T-cell (primary cell): ENCODE measurements around the gene FUOM. TPM values are rescaled to one million over a fixed set of nuclear protein-coding genes. Genes with fewer than 3 reads are reported as not detected.

Source experiments
- ATAC-seq, 4 experiments: fragments of 200-7000 bp in 3 of 4; fragments of 150-1000 bp in 1 of 4; cut with Tn5 transposase; replicated peaks in 1 of 4; 1 replicate in 3 of 4; 2 replicates in 1 of 4; pipeline ENCODE4 v1.10.0; 2021; ENCODE audit warnings: moderate library complexity in 3 of 4, mild to moderate bottlenecking in 2 of 4, moderate number of reproducible peaks in 1 of 4
- CTCF ChIA-PET, 2 donors: fragments of 300-600 bp; sonication (Branson Sonifier 250); formaldehyde crosslinking; loops; one replicate each; lab custom pipeline; 2022; ENCODE audit warnings: antibody characterized with exemption in 2 of 2; lab: Charles Lee
- POLR2A ChIA-PET, 2 donors: fragments of 300-600 bp; sonication (Branson Sonifier 250); formaldehyde crosslinking; loops; one replicate each; lab custom pipeline; 2022; ENCODE audit warnings: antibody characterized with exemption in 2 of 2; lab: Charles Lee
- DNase-seq, 35 experiments: peaks; one replicate each; pipeline versions ENCODE4 v3.0.0 to v3.0.0-alpha.2; 2013 to 2023
- H3K27ac ChIP-seq: one replicate; pipeline ENCODE4 v1.5.1; 2013; ENCODE audit warnings: low read length
- H3K27me3 ChIP-seq, 2 experiments: replicated peaks in 1 of 2; 1 replicate in 1 of 2; 2 replicates in 1 of 2; pipeline versions ENCODE4 v1.6.1 to v1.7.0; 2013; ENCODE audit warnings: low read length in 1 of 2, mixed read lengths in 1 of 2; ENCODE audit not compliant: control insufficient read depth in 2 of 2, insufficient read depth in 2 of 2; ENCODE audit errors: extremely low read depth in 1 of 2
- H3K36me3 ChIP-seq, 2 donors: 1 replicate in 1 of 2; 2 replicates in 1 of 2; pipeline versions ENCODE4 v1.6.1 to v1.7.0; 2013; ENCODE audit warnings: low read length in 1 of 2; ENCODE audit not compliant: control insufficient read depth in 2 of 2, insufficient read depth in 1 of 2; ENCODE audit errors: extremely low read depth in 1 of 2
- H3K4me1 ChIP-seq, 2 experiments: 1 replicate in 1 of 2; 2 replicates in 1 of 2; pipeline versions ENCODE4 v1.6.1 to v1.7.0; 2013; ENCODE audit warnings: low read length in 2 of 2, mixed read lengths in 1 of 2; ENCODE audit not compliant: insufficient read depth in 2 of 2, control insufficient read depth in 1 of 2; ENCODE audit errors: extremely low read depth in 1 of 2
- H3K4me3 ChIP-seq, 2 donors: 1 replicate in 1 of 2; 2 replicates in 1 of 2; pipeline versions ENCODE4 v1.5.1 to v1.7.0; 2013; ENCODE audit warnings: mild to moderate bottlenecking in 2 of 2, low read length in 1 of 2, moderate library complexity in 1 of 2; ENCODE audit not compliant: control insufficient read depth in 1 of 2; ENCODE audit errors: extremely low read depth in 1 of 2
- H3K9me3 ChIP-seq: 2 replicates; pipeline ENCODE4 v1.7.0; 2013
- H3K27ac Mint-ChIP-seq, 2 donors: one replicate each; pipeline ENCODE4 v1.8.0; 2020 to 2021; ENCODE audit warnings: mild to moderate bottlenecking in 2 of 2, mixed read lengths in 2 of 2
- H3K27me3 Mint-ChIP-seq, 2 donors: one replicate each; pipeline ENCODE4 v1.8.0; 2021 to 2022; ENCODE audit warnings: mixed read lengths in 2 of 2
- H3K36me3 Mint-ChIP-seq: one replicate; pipeline ENCODE4 v1.8.0; 2021; ENCODE audit warnings: mixed read lengths
- H3K4me1 Mint-ChIP-seq, 3 donors: one replicate each; pipeline ENCODE4 v1.8.0; 2020 to 2022; ENCODE audit warnings: mixed read lengths in 3 of 3, mild to moderate bottlenecking in 1 of 3
- H3K4me3 Mint-ChIP-seq, 3 donors: one replicate each; pipeline ENCODE4 v1.8.0; 2020 to 2022; ENCODE audit warnings: mild to moderate bottlenecking in 3 of 3, mixed read lengths in 3 of 3, moderate library complexity in 3 of 3
- H3K9me3 Mint-ChIP-seq, 3 donors: one replicate each; pipeline ENCODE4 v1.8.0; 2020 to 2022; ENCODE audit warnings: mixed read lengths in 3 of 3
- WGBS: methylation state at CpG from one replicate; pipeline ENCODE4 v1.1.5; 2013; ENCODE audit warnings: missing lambda C conversion rate; ENCODE audit not compliant: insufficient coverage; 5-methylcytosine and 5-hydroxymethylcytosine counted together
- total RNA-seq, 35 experiments: library from RNA in 6 of 35; stranded (reverse) in 6 of 35; fragments of 120-200 nt in 1 of 35; gene quantifications; one replicate each; pipeline versions ENCODE4 v1.2.1 to v1.2.4 and lab custom pipeline; 2013 to 2026

FUOM gene
- total RNA-seq, 5 donors from 2014 or later (not counting 1 experiment from before 2014, with no cell fraction given), result 9.4 to 30.3 (median 26.9) TPM

- Histone ChIP-seq H3K9me3 (no peaks in the 10 kb centered on the region), H3K4me1 (peaks cover 0 to 13% of the 10 kb centered on the region in 2 experiments), H3K36me3 (peaks cover 3 to 17% of the 10 kb centered on the region in 2 donors), H3K27me3 (peaks cover 0 to 14% of the 10 kb centered on the region in 2 experiments), H3K27ac (no peak overlapping the region), H3K4me3 (no peak overlapping the region)
- Mint-ChIP-seq H3K27ac (no peak overlapping the region), H3K4me1 (peaks cover 7 to 18% (median 13%) of the 10 kb centered on the region in 3 donors), H3K9me3 (no peaks in the 10 kb centered on the region), H3K36me3 (peaks cover 10% of the 10 kb centered on the region), H3K4me3 (no peak overlapping the region), H3K27me3 (peaks cover 6 to 7% of the 10 kb centered on the region in 2 donors)
- ChIA-PET POLR2A (interaction anchor here in 1 of 2 donors (1.1 kb wide), 1 partner anchor 9 kb away, joined by 3 read pairs; no protein-coding TSS in a partner anchor), CTCF (interaction anchor here in 1 of 2 donors (1.1 kb wide), 1 partner anchor 17 kb away, joined by 3 read pairs; no protein-coding TSS in a partner anchor)
- DNase-seq, result no peak
- 92% methylated on average over 10 of the region's 12 CpGs for WGBS
- ATAC-seq, result no peak
Measured at GRCh38 chr10:133314911-133315310, 42.9 kb downstream of the FUOM start.

DNA sequence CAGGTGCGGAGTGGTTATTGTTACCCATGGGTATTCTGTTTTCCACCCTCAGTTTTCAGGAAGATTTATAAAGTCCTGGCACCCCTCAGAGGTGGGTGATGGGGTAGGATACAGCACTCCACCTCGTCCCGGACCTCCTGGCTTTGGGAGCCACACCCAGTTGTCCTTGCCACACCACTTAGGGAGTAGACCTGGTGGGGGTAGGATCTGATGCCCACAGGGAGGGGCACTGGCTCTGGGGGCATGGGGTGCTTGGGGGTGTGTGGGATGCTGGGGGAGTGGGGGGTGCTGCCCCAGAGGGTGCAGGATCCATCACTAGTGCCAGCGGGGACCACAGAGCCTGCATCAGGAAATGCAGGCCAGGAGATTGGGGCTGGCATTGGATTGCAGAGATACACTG lies 44.6 kb downstream of the FUOM start:
- Histone ChIP-seq H3K4me1 (peaks cover 0 to 12% of the 10 kb centered on the region in 2 experiments), H3K9me3 (no peaks in the 10 kb centered on the region), H3K4me3 (no peak overlapping the region), H3K27me3 (no peaks in the 10 kb centered on the region), H3K36me3 (peaks cover 3 to 22% of the 10 kb centered on the region in 2 donors), H3K27ac (no peak overlapping the region)
- H3K4me3 Mint-ChIP-seq, result no peak overlapping the region
- H3K27ac Mint-ChIP-seq, result no peak overlapping the region
- POLR2A ChIA-PET, result no interaction called here
- H3K4me1 Mint-ChIP-seq, result peaks cover 4 to 12% (median 8%) of the 10 kb centered on the region in 3 donors
- H3K36me3 Mint-ChIP-seq, result peaks cover 11% of the 10 kb centered on the region
- no peaks in the 10 kb centered on the region for H3K27me3 Mint-ChIP-seq
- CTCF ChIA-PET, result no interaction called here
- H3K9me3 Mint-ChIP-seq, result no peaks in the 10 kb centered on the region
- ATAC-seq (no peak), DNase-seq (no peak)
- 100% methylated on average over 2 of the region's 4 CpGs for WGBS

GRCh38 chr10:133312769-133313145 lies 45.1 kb downstream of the FUOM start:
- H3K9me3 ChIP-seq, result no peaks in the 10 kb centered on the region
- ATAC-seq (no peak), DNase-seq (no peak)
- peaks cover 15% of the 10 kb centered on the region for H3K36me3 Mint-ChIP-seq
- peaks cover 0 to 17% of the 10 kb centered on the region in 2 experiments for H3K4me1 ChIP-seq
- peaks cover 3 to 22% of the 10 kb centered on the region in 2 donors for H3K36me3 ChIP-seq
- no peaks in the 10 kb centered on the region for H3K27me3 Mint-ChIP-seq
- POLR2A ChIA-PET, result no interaction called here
- no peaks in the 10 kb centered on the region for H3K9me3 Mint-ChIP-seq
- no peak overlapping the region for H3K4me3 ChIP-seq
- H3K4me1 Mint-ChIP-seq, result peaks cover 6 to 16% (median 12%) of the 10 kb centered on the region in 3 donors
- H3K27ac ChIP-seq, result no peak overlapping the region
- CTCF ChIA-PET, result interaction anchor here in 1 of 2 donors (0.7 kb wide), 1 partner anchor 15 kb away, joined by 3 read pairs; no protein-coding TSS in a partner anchor
- H3K4me3 Mint-ChIP-seq, result no peak overlapping the region
- WGBS, result 94% methylated on average over 6 of the region's 9 CpGs
- H3K27me3 ChIP-seq, result no peaks in the 10 kb centered on the region
- no peak overlapping the region for H3K27ac Mint-ChIP-seq

DNA sequence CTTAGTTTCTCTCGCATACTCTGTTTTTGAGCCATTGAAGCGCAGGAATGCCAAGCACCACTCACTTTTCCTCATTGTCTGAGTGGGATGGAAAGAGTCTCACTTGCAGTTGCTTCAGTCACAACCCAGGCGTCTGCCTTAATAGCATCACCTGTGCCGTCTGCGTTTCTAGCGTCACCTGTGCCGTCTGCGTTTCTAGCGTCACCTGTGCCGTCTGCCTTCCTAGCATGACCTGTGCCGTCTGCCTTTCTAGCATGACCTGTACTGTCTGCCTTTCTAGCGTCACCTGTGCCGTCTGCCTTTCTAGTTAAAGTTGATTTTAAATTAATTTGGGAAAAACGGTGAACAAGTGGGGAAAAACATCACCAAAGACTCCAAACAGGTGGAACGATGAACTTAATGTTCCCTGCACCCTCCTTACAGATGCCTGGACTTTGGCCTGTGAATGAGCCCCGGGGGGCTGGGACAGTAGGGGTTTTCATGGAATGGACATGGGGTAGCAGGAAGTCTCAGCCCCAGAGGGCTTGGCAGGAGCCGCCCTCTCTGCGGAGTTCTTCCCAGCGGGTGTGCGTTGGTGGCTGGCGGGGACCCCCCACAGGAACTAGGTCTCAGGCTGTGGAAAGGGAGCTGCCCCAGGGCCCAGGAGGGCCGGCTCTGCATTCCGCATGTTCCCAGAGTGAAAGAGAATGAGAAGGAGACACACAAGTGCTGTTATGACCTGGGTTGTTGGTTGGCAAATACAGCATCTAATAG lies 45.6 kb downstream of the FUOM start:
- Mint-ChIP-seq H3K9me3 (no peaks in the 10 kb centered on the region), H3K4me1 (peaks cover 11 to 22% (median 18%) of the 10 kb centered on the region in 3 donors), H3K36me3 (peaks cover 15% of the 10 kb centered on the region), H3K27me3 (no peaks in the 10 kb centered on the region), H3K4me3 (no peak overlapping the region), H3K27ac (no peak overlapping the region)
- ATAC-seq (no peak), DNase-seq (no peak)
- Histone ChIP-seq H3K27ac (no peak overlapping the region), H3K9me3 (no peaks in the 10 kb centered on the region), H3K4me1 (peaks cover 3 to 22% of the 10 kb centered on the region in 2 experiments), H3K27me3 (no peaks in the 10 kb centered on the region), H3K4me3 (no peak overlapping the region), H3K36me3 (peaks cover 3 to 22% of the 10 kb centered on the region in 2 donors)
- WGBS, result 96% methylated on average over 13 of the region's 23 CpGs
- ChIA-PET CTCF (interaction anchor here in 1 of 2 donors (0.7 kb wide), 1 partner anchor 15 kb away, joined by 3 read pairs; no protein-coding TSS in a partner anchor), POLR2A (interaction anchor here in 1 of 2 donors (0.5 kb wide), 1 partner anchor 42 kb away, joined by 8 read pairs; no protein-coding TSS in a partner anchor)

- Mint-ChIP-seq H3K36me3 (peaks cover 15% of the 10 kb centered on the region), H3K9me3 (no peaks in the 10 kb centered on the region), H3K4me1 (peaks cover 17 to 27% (median 23%) of the 10 kb centered on the region in 3 donors), H3K27ac (no peak overlapping the region), H3K4me3 (no peak overlapping the region), H3K27me3 (no peaks in the 10 kb centered on the region)
- no peaks in the 10 kb centered on the region for H3K27me3 ChIP-seq
- peaks cover 3 to 22% of the 10 kb centered on the region in 2 donors for H3K36me3 ChIP-seq
- no peak for ATAC-seq
- no peaks in the 10 kb centered on the region for H3K9me3 ChIP-seq
- POLR2A ChIA-PET, result interaction anchor here in 1 of 2 donors (0.5 kb wide), 1 partner anchor 42 kb away, joined by 8 read pairs; no protein-coding TSS in a partner anchor
- no peak overlapping the region for H3K4me3 ChIP-seq
- peaks cover 4 to 29% of the 10 kb centered on the region in 2 experiments for H3K4me1 ChIP-seq
- WGBS, result 95% methylated on average over 10 of the region's 10 CpGs
- H3K27ac ChIP-seq, result no peak overlapping the region
- DNase-seq, result no peak
- CTCF ChIA-PET, result no interaction called here
Measured at GRCh38 chr10:133311570-133311969, 46.2 kb downstream of the FUOM start.

DNA sequence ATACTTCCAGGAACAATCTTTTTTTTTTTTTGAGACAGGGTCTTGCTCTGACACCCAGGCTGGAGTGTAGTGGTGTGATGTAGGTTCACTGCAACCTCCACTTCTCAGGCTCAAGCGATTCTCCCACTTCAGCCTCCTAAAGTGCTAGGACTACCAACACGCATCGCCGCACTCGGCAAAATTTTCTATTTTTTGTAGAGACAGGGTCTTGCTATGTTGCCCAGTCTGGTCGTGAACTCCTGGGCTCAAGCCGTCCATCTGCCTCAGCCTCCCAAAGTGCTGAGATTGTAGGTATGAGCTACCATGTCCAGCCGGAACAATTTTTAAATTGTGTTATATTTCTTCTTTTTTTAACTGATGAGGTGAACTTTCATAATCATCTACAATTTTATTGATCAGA lies 47.0 kb downstream of the FUOM start:
- H3K27ac Mint-ChIP-seq, result no peak overlapping the region
- Histone ChIP-seq H3K4me3 (no peak overlapping the region), H3K27ac (no peak overlapping the region), H3K4me1 (peaks cover 4 to 34% of the 10 kb centered on the region in 2 experiments), H3K36me3 (peaks cover 3 to 24% of the 10 kb centered on the region in 2 donors), H3K27me3 (no peaks in the 10 kb centered on the region), H3K9me3 (no peaks in the 10 kb centered on the region)
- ATAC-seq (no peak), DNase-seq (no peak)
- H3K4me1 Mint-ChIP-seq, result peaks cover 21 to 29% (median 27%) of the 10 kb centered on the region in 3 donors
- H3K36me3 Mint-ChIP-seq, result peaks cover 15% of the 10 kb centered on the region
- no peaks in the 10 kb centered on the region for H3K9me3 Mint-ChIP-seq
- CTCF ChIA-PET, result no interaction called here
- peak overlapping the region in 2 of 3 donors; percentile 31 to 36 for H3K4me3 Mint-ChIP-seq
- WGBS, result no CpG with 5 or more reads among the region's 8 CpGs
- H3K27me3 Mint-ChIP-seq, result no peaks in the 10 kb centered on the region
- POLR2A ChIA-PET, result interaction anchor here in 1 of 2 donors (0.7 kb wide), 1 partner anchor 850 kb away, joined by 3 read pairs; no protein-coding TSS in a partner anchor
